ENCODE data around the gene PITRM1.

DNA sequence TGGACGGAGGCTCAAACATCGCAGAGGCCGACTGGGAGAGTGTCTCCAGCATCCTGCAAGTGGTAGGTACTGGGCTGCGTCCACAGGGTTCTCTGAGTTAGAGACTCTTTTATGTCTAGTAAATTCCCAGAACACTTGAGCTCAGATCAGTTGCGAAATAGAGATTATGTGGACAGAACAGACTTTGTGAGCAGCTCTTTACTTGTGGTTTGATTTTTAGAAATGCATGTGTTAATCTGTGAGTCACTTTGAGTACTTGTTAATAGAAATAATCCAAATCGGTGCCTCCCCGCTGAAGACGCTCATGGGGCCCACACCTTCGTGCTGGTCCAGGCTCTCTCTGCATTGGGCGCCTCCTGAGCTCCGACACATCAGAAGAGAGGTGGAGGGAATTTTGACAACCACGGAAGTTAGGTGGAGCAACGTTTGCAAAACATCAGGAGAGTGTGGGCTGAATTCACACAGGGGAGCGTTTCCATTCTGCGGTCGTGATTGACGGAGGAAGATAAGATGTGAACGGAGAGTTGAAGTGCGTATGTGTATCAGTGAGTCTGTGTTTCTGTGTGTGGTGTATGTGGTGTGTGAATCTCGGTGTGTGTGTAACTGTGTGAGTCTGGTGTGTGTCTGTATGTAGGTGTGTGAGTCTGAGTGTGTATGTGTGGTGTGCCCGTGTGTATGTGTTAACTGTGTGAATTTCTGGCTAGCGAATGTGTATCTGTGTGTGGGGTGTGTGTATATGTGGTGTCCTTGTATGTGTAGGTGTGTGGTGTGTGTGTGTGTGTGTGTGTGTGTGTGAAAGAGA, 73.1 kb downstream of the PITRM1 start:
- TF ChIP-seq, protein P1, sequence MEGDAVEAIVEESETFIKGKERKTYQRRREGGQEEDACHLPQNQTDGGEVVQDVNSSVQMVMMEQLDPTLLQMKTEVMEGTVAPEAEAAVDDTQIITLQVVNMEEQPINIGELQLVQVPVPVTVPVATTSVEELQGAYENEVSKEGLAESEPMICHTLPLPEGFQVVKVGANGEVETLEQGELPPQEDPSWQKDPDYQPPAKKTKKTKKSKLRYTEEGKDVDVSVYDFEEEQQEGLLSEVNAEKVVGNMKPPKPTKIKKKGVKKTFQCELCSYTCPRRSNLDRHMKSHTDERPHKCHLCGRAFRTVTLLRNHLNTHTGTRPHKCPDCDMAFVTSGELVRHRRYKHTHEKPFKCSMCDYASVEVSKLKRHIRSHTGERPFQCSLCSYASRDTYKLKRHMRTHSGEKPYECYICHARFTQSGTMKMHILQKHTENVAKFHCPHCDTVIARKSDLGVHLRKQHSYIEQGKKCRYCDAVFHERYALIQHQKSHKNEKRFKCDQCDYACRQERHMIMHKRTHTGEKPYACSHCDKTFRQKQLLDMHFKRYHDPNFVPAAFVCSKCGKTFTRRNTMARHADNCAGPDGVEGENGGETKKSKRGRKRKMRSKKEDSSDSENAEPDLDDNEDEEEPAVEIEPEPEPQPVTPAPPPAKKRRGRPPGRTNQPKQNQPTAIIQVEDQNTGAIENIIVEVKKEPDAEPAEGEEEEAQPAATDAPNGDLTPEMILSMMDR (IDR thresholded peaks at IDR 0.05; ENCODE audit: insufficient read depth, low read length, poor library complexity, severe bottlenecking) = no peak
- TF ChIP-seq EZH2phosphoT487 (conservative IDR thresholded peaks at IDR 0.05; ENCODE audit: low read length) = no peak

Measured in SU-DHL-6 (cell line).